GM12878 (cell line): Measurements from ENCODE around the gene GRK2. TPM values are rescaled to one million over a fixed set of nuclear protein-coding genes. Genes with fewer than 3 reads are reported as not detected.

ENCODE experiments used
- ATAC-seq: fragments of 200-7000 bp; cut with Tn5 transposase; 3 replicates; pipeline ENCODE4 v1.9.1; 2020; ENCODE audit warnings: mild to moderate bottlenecking, moderate library complexity
- BruUV-seq: library from RNA; stranded (reverse); fragments of 400-500 nt; replicated peaks from 2 replicates; lab custom pipeline; 2021; lab: Mats Ljungman, UMichigan
- CTCF ChIA-PET: fragments of 300-600 bp; sonication (Branson Sonifier 250); formaldehyde crosslinking; extraction: SDS; loops from one replicate; lab custom pipeline; 2021; ENCODE audit warnings: inconsistent platforms; lab: Yijun Ruan, JAX
- POLR2A ChIA-PET: fragments of 350-600 bp; formaldehyde crosslinking; extraction: SDS; loops from one replicate; lab custom pipeline; 2021; ENCODE audit warnings: inconsistent platforms; lab: Charles Lee
- RAD21 ChIA-PET: fragments of 300-600 bp; sonication (Branson Sonifier 250); formaldehyde crosslinking; loops from one replicate; lab custom pipeline; 2023; ENCODE audit warnings: antibody characterized with exemption; ENCODE audit not compliant: unreplicated experiment; lab: Charles Lee
- SMC1A ChIA-PET: fragments of 300-600 bp; sonication (Branson Sonifier 250); formaldehyde crosslinking; loops from one replicate; lab custom pipeline; 2023; ENCODE audit not compliant: unreplicated experiment, uncharacterized antibody; lab: Charles Lee
- DNase-seq: peaks from one replicate; pipeline ENCODE4 v3.0.0-alpha.2; 2011; ENCODE audit warnings: low read depth, low spot score
- FAIRE-seq: peaks from 3 replicates; lab custom pipeline; 2011; peaks lifted over from hg19 to GRCh38; lab: Jason Lieb, UNC
- H2AFZ ChIP-seq: 2 replicates; pipeline ENCODE4 v1.6.0; 2011; ENCODE audit warnings: low read depth, low read length, control low read depth; ENCODE audit not compliant: control insufficient read depth
- H3K27ac ChIP-seq: 2 replicates; pipeline ENCODE4 v1.5.1; 2011; ENCODE audit warnings: control low read depth; ENCODE audit not compliant: control insufficient read depth, insufficient read depth
- H3K27me3 ChIP-seq, 2 experiments: replicated peaks in 1 of 2; 2 replicates each; pipeline versions ENCODE4 v1.6.0 to v1.6.1; 2011; ENCODE audit warnings: low read length in 1 of 2; ENCODE audit not compliant: control insufficient read depth in 2 of 2, insufficient read depth in 2 of 2
- H3K36me3 ChIP-seq, 2 experiments: 2 replicates each; pipeline ENCODE4 v1.5.1; 2011; ENCODE audit warnings: low read length in 1 of 2; ENCODE audit not compliant: control insufficient read depth in 2 of 2, insufficient read depth in 2 of 2
- H3K4me1 ChIP-seq: 2 replicates; pipeline ENCODE4 v1.6.1; 2011; ENCODE audit warnings: mild to moderate bottlenecking, low read length, moderate library complexity, mixed read lengths; ENCODE audit not compliant: control insufficient read depth, insufficient read depth
- H3K4me2 ChIP-seq: 2 replicates; pipeline ENCODE4 v1.6.0; 2011; ENCODE audit warnings: control low read depth; ENCODE audit not compliant: control insufficient read depth, insufficient read depth
- H3K4me3 ChIP-seq: fragments of 200-600 bp; sonication (generic); 2 replicates; pipeline ENCODE4 v1.5.1; 2016
- H3K79me2 ChIP-seq: 2 replicates; pipeline ENCODE4 v1.6.0; 2011; ENCODE audit warnings: low read length; ENCODE audit not compliant: control insufficient read depth, insufficient read depth
- H3K9ac ChIP-seq: 2 replicates; pipeline ENCODE4 v1.8.0; 2011; ENCODE audit warnings: low read length, control low read depth, mixed read lengths; ENCODE audit not compliant: control insufficient read depth, insufficient read depth
- H3K9me3 ChIP-seq: replicated peaks from 3 replicates; pipeline ENCODE4 v1.5.1; 2011; ENCODE audit warnings: mild to moderate bottlenecking, low read length; ENCODE audit not compliant: control insufficient read depth, insufficient read depth
- H4K20me1 ChIP-seq: 2 replicates; pipeline ENCODE4 v1.6.0; 2011; ENCODE audit not compliant: control insufficient read depth, insufficient read depth
- CREM ChIP-seq: IDR thresholded peaks from 2 replicates; pipeline ENCODE4 v1.6.1; 2014; ENCODE audit warnings: antibody characterized with exemption, low read depth
- E2F8 ChIP-seq: fragments of 450-650 bp; IDR thresholded peaks from 2 replicates; pipeline ENCODE4 v1.6.1; 2018; ENCODE audit warnings: mild to moderate bottlenecking, low read depth, moderate library complexity; ENCODE audit not compliant: partially characterized antibody
- EGR1 ChIP-seq, 2 experiments: IDR thresholded peaks; 1 replicate in 1 of 2; 2 replicates in 1 of 2; pipeline ENCODE4 v1.6.1; 2011 to 2012; ENCODE audit warnings: low read depth in 2 of 2, low read length in 2 of 2, borderline replicate concordance in 1 of 2, mild to moderate bottlenecking in 1 of 2, moderate library complexity in 1 of 2
- ETV6 ChIP-seq, 2 experiments: fragments of 450-650 bp in 1 of 2; IDR thresholded peaks in 1 of 2; conservative IDR thresholded peaks in 1 of 2; 2 replicates each; pipeline ENCODE4 v1.6.1; 2014; ENCODE audit warnings: antibody characterized with exemption in 1 of 2, borderline replicate concordance in 1 of 2, low read depth in 1 of 2, mild to moderate bottlenecking in 1 of 2, moderate library complexity in 1 of 2
- GATAD2B ChIP-seq: fragments of 450-650 bp; conservative IDR thresholded peaks from 2 replicates; pipeline ENCODE4 v1.6.1; 2017; ENCODE audit warnings: low read depth, mild to moderate bottlenecking, moderate library complexity
- IKZF1 ChIP-seq: fragments of 450-650 bp; conservative IDR thresholded peaks from 2 replicates; pipeline ENCODE4 v1.6.1; 2017; ENCODE audit warnings: antibody characterized with exemption, mild to moderate bottlenecking
- POLR2AphosphoS2 ChIP-seq: IDR thresholded peaks from 2 replicates; pipeline ENCODE4 v1.6.1; 2011; ENCODE audit warnings: low read depth, mild to moderate bottlenecking, low read length, improper control_type of control experiment, moderate library complexity
- RUNX3 ChIP-seq: IDR thresholded peaks from 2 replicates; pipeline ENCODE4 v1.6.1; 2012; ENCODE audit warnings: low read length, inconsistent platforms
- SMAD5 ChIP-seq: IDR thresholded peaks from 2 replicates; pipeline ENCODE4 v1.6.1; 2016; ENCODE audit warnings: antibody characterized with exemption, low read depth
- SREBF1 ChIP-seq: IDR thresholded peaks from 2 replicates; pipeline ENCODE4 v1.6.1; 2012; ENCODE audit warnings: mild to moderate bottlenecking, low read length
- TARDBP ChIP-seq: IDR thresholded peaks from 2 replicates; pipeline ENCODE4 v1.6.1; 2016; ENCODE audit warnings: borderline replicate concordance
- ZNF622 ChIP-seq: fragments of 450-650 bp; IDR thresholded peaks from 2 replicates; pipeline ENCODE4 v1.6.1; 2017; ENCODE audit warnings: mild to moderate bottlenecking, inconsistent platforms
- ZNF687 ChIP-seq: fragments of 450-650 bp; IDR thresholded peaks from 2 replicates; pipeline ENCODE4 v1.6.1; 2017; ENCODE audit warnings: mild to moderate bottlenecking, moderate library complexity
- WGBS: methylation state at CpG from one replicate; pipeline ENCODE4 v1.1.6; 2016; ENCODE audit warnings: low lambda C conversion rate; ENCODE audit not compliant: insufficient replicate concordance, insufficient coverage; ENCODE audit errors: missing lambda C conversion rate; 5-methylcytosine and 5-hydroxymethylcytosine counted together
- in situ Hi-C: fragments of 300-500 bp; cut with MboI; formaldehyde crosslinking; loops from 9 replicates; pipeline ENCODE4 v1.14.3; 2018; ENCODE audit warnings: mixed read lengths
- intact Hi-C: fragments of 100-400 bp; cut with micrococcal nuclease; formaldehyde crosslinking; loops from one replicate; pipeline ENCODE4 v1.14.2; 2022; ENCODE audit not compliant: unreplicated experiment
- polyA plus RNA-seq, 11 experiments: library from polyadenylated mRNA; depleted of rRNA in 4 of 11; unstranded in 6 of 11; stranded (reverse) in 5 of 11; fragments of >200 nt; fragmentation: Nextera tagmentation in 4 of 11; fragmentation: Illumina TruSeq in 1 of 11; extraction: Ambion mirVana in 4 of 11; extraction: Trizol in 1 of 11; gene quantifications; 1 replicate in 1 of 11; 2 replicates in 10 of 11; pipeline versions ENCODE4 v1.2.1 to v1.2.3, GENCODE V29; 2011 to 2016; ENCODE audit warnings: inconsistent platforms in 2 of 11, missing spikeins in 2 of 11, low read depth in 1 of 11
- total RNA-seq, 4 experiments: library from RNA; depleted of rRNA in 3 of 4; stranded (reverse); fragments of >200 nt in 3 of 4; fragmentation: Illumina TruSeq in 1 of 4; extraction: Trizol in 1 of 4; gene quantifications; 2 replicates each; pipeline versions ENCODE4 v1.2.1 to v1.2.3, GENCODE V29; 2013 to 2021

GRK2 gene
- total and polyA plus RNA-seq, 10 of the 15 experiments (the other 5 are each of a cell fraction or from before 2014, with no cell fraction given): 1.0 to 160 (median 66.1) TPM

GRCh38 chr11:67276781-67277230 lies 10.5 kb downstream of the GRK2 start:
- H3K9ac ChIP-seq: peak overlapping the region; percentile 69
- SMC1A ChIA-PET: interaction anchor here (0.6 to 1.9 kb wide), 7 partner anchors 9 to 76 kb away, joined by 3 to 9 read pairs (median 4); partner anchors contain the start of genes GRK2 and POLD4
- 8% methylated on average over 16 of the region's 16 CpGs for WGBS
- CTCF ChIA-PET: interaction anchor here (0.6 to 2.0 kb wide), 8 partner anchors 9 to 75 kb away, joined by 3 to 20 read pairs (median 8); partner anchors contain the start of genes ANKRD13D and GRK2
- peaks cover 72% of the 10 kb centered on the region for H3K79me2 ChIP-seq
- no peak for DNase-seq
- H3K9me3 ChIP-seq: no peaks in the 10 kb centered on the region
- no peaks in the 10 kb centered on the region for H3K27me3 ChIP-seq
- H2AFZ ChIP-seq: no peak overlapping the region
- H3K36me3 ChIP-seq: peaks cover 26 to 52% of the 10 kb centered on the region in 2 experiments
- BruUV-seq: no TSS peak
- RAD21 ChIA-PET: interaction anchor here (0.9 to 1.9 kb wide), 8 partner anchors 7 to 79 kb away, joined by 3 to 14 read pairs (median 6); partner anchors contain the start of genes ANKRD13D and GRK2
- POLR2A ChIA-PET: interaction anchor here (1.1 to 2.6 kb wide), 7 partner anchors 8 to 163 kb away, joined by 3 to 25 read pairs (median 6); partner anchors contain the start of gene ANKRD13D
- intact Hi-C loops: loop anchor here (1.0 kb wide), 2 partner anchors 9 to 11 kb away; no protein-coding TSS in a partner anchor
- H3K4me1 ChIP-seq: peaks cover 53% of the 10 kb centered on the region
- H3K4me2 ChIP-seq: peak overlapping the region; percentile 84
- peak overlapping the region; percentile 10; the same call in 1 of the 2 replicates for H3K4me3 ChIP-seq
- no peaks in the 10 kb centered on the region for H4K20me1 ChIP-seq
- peak overlapping the region; percentile 99 for H3K27ac ChIP-seq
- peak; percentile 55 for ATAC-seq
- in situ Hi-C loops: no loop called here
- no peak for FAIRE-seq
- TF ChIP-seq SREBF1 (no peak), TARDBP (no peak), POLR2AphosphoS2 (no peak), ZNF622 (no peak), E2F8 (no peak), GATAD2B (no peak; the same call in 1 of the 2 replicates), ETV6 (conservative IDR thresholded peaks at IDR 0.05 in 1 of 2, IDR thresholded peaks at IDR 0.05 in 1 of 2; ENCODE audit: borderline replicate concordance in 1 of 2, low read depth in 1 of 2) (no peak), EGR1 (IDR thresholded peaks at IDR 0.05; ENCODE audit: borderline replicate concordance in 1 of 2, low read depth in 2 of 2, low read length in 2 of 2) (peak in 1 of 2 experiments; percentile 81; a peak in 2 of 3 replicates), SMAD5 (no peak), IKZF1 (no peak), ZNF687 (peak; percentile 82), RUNX3 (no peak), CREM (no peak)
